Activated T-helper 17 cell treated with anti-CD3 and anti-CD28 coated beads, Interleukin-2, amount 50 U/mL, for 72 hours (primary cell): ENCODE data around the gene GYS2. TPM values are rescaled to one million over a fixed set of nuclear protein-coding genes. Genes with fewer than 3 reads are reported as not detected.

Experiments used
- ATAC-seq: fragments of 150-1000 bp; cut with Tn5 transposase; replicated peaks from 2 replicates; pipeline ENCODE4 v1.10.0; 2021; ENCODE audit warnings: mild to moderate bottlenecking, moderate library complexity
- H3K27ac Mint-ChIP-seq: one replicate; pipeline ENCODE4 v1.8.0; 2022; ENCODE audit warnings: mixed read lengths
- H3K27me3 Mint-ChIP-seq: one replicate; pipeline ENCODE4 v1.8.0; 2022; ENCODE audit warnings: mixed read lengths
- H3K36me3 Mint-ChIP-seq: one replicate; pipeline ENCODE4 v1.8.0; 2022; ENCODE audit warnings: low read depth, mild to moderate bottlenecking, mixed read lengths
- H3K4me1 Mint-ChIP-seq: one replicate; pipeline ENCODE4 v1.8.0; 2022; ENCODE audit warnings: mixed read lengths
- H3K4me3 Mint-ChIP-seq: one replicate; pipeline ENCODE4 v1.8.0; 2022; ENCODE audit warnings: mild to moderate bottlenecking, mixed read lengths
- H3K9me3 Mint-ChIP-seq: one replicate; pipeline ENCODE4 v1.8.0; 2022; ENCODE audit warnings: mixed read lengths
- total RNA-seq, 2 donors: library from RNA; stranded (reverse); gene quantifications; one replicate each; pipeline ENCODE4 v1.2.3, GENCODE V29; 2022

GYS2 gene
- total RNA-seq, 2 donors from 2014 or later, result not detected

DNA sequence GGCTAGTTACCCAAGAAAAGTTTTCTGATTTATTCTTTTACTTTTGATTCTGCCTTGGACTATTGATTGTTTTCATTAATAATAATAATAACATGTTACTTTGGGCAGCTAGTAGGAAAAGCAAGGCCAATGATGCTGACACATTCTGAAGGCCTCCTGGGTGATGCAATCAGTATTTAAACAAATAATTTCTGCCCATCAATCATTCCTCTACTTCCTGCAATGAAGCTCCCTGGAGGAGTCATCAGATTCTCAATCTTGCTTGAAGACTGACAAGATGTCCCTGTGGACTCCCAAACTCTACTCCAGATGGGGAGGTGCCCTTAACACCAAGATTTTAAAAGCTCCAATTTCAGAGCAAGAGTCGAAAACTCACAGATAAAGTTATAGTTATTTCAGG, 78.6 kb downstream of the GYS2 start, which contains the start of gene SPX:
TSS of gene SPX (plus strand) at position 244 of the 400 bp plus-strand sequence. CDS start 177 bp downstream, outside the sequence.
- peaks cover 16% of the 10 kb centered on the region for H3K27me3 Mint-ChIP-seq
- peaks cover 4% of the 10 kb centered on the region for H3K4me1 Mint-ChIP-seq
- no peaks in the 10 kb centered on the region for H3K36me3 Mint-ChIP-seq
- no peak for ATAC-seq
- peaks cover 5% of the 10 kb centered on the region for H3K9me3 Mint-ChIP-seq
- peak within 1 kb of the TSS; percentile 75 for H3K4me3 Mint-ChIP-seq
- H3K27ac Mint-ChIP-seq, result no peak within 1 kb of the TSS

DNA sequence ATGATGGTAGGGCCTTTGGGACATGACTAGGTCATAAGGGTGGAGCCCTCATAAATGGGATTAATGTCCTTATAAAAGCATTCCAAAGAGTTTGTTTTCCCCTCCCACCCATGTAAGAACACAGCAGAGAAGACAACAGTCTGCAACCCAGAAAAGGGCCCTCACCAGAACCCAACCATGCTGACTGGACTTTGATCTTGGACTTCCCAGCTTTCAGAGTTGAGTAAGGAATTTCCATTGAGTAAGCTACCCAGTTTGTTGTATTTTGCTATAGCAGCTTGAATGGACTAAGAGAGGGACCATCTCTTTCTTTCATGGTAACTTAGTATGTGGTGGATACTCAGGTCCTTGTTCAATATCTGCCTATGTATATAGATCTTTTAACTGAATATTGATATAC, 81.5 kb downstream of the GYS2 start:
- no peak overlapping the region for H3K27ac Mint-ChIP-seq
- no peak overlapping the region for H3K4me3 Mint-ChIP-seq
- peaks cover 4% of the 10 kb centered on the region for H3K27me3 Mint-ChIP-seq
- no peak for ATAC-seq
- H3K4me1 Mint-ChIP-seq, result peaks cover 4% of the 10 kb centered on the region
- peaks cover 9% of the 10 kb centered on the region for H3K36me3 Mint-ChIP-seq
- peaks cover 5% of the 10 kb centered on the region for H3K9me3 Mint-ChIP-seq

DNA sequence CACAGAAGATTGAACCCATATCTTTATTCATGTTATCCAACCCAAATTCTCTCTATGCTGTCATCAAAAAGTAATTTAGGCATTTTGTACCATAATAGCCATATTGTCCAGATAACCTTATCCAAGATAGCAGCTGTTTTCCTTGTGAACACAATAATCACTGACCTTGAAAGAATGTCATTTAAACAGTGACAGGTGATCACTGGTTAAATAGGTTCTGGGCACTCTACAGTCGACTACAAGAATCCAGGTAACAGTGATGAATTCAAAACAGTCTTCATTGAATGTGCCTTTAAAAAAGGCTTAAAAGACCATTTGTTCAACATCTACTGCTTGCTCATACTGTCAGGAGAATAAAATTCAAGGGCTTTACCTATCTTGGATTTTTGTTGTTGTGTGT, 83.1 kb downstream of the GYS2 start:
- peaks cover 26% of the 10 kb centered on the region for H3K36me3 Mint-ChIP-seq
- no peaks in the 10 kb centered on the region for H3K4me1 Mint-ChIP-seq
- peaks cover 5% of the 10 kb centered on the region for H3K9me3 Mint-ChIP-seq
- no peak overlapping the region for H3K27ac Mint-ChIP-seq
- H3K27me3 Mint-ChIP-seq, result no peaks in the 10 kb centered on the region
- H3K4me3 Mint-ChIP-seq, result no peak overlapping the region
- ATAC-seq, result no peak

DNA sequence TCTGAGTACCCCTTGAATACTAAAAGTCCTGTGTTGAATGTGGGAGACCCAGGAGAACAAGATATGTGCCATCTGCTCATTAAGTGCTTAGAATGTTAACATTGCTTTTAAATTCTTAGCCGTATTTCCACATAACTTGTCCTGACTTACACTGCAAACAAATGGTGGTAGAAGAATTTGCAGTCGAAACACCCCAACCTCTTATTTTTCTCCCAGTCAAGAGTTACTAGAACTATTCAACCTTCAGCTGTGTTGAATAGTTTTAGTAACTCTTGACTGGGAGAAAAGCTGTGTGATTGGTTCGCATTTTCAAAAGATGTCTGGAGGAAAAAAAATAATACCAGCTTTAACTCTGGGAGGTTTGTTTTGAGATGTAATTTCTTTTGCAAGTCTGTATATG, 86.2 kb downstream of the GYS2 start:
- no peak overlapping the region for H3K27ac Mint-ChIP-seq
- peaks cover 55% of the 10 kb centered on the region for H3K36me3 Mint-ChIP-seq
- ATAC-seq, result no peak
- no peak overlapping the region for H3K4me3 Mint-ChIP-seq
- no peaks in the 10 kb centered on the region for H3K27me3 Mint-ChIP-seq
- H3K4me1 Mint-ChIP-seq, result no peaks in the 10 kb centered on the region
- H3K9me3 Mint-ChIP-seq, result no peaks in the 10 kb centered on the region

DNA sequence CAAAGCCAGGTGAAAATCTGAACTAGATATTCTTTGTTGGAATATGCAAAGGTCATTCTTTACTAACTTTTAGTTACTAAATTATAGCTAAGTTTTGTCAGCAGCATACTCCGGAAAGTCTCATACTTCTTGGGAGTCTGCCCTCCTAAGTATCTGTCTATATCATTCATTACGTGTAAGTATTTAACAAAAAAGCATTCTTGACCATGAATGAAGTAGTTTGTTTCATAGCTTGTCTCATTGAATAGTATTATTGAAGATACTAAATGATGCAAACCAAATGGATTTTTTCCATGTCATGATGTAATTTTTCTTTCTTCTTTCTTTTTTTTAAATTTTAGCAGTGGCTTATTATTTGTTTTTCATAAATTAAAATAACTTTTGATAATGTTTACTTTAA, 88.4 kb downstream of the GYS2 start:
- no peak overlapping the region for H3K27ac Mint-ChIP-seq
- H3K4me3 Mint-ChIP-seq, result no peak overlapping the region
- H3K9me3 Mint-ChIP-seq, result no peaks in the 10 kb centered on the region
- no peak for ATAC-seq
- peaks cover 77% of the 10 kb centered on the region for H3K36me3 Mint-ChIP-seq
- H3K27me3 Mint-ChIP-seq, result no peaks in the 10 kb centered on the region
- H3K4me1 Mint-ChIP-seq, result no peaks in the 10 kb centered on the region

DNA sequence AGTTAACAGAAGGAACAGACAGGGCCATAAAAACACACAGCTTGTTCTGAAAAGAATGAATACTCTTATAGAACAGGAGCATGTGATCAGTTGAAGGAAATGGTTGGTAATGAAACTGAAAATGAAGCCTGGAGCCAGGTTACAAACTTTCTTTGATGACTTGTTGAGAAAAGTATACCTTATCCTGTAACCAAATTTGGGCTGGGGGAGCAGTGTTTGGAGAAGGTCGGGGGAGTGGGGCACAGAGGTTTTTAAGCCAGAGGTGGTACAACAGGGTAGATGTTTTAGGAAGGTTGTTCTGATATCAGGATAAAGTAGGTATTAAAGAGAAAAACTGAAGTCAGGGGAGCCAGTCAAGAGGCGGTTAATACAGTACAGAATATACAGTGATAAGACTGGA, 94.9 kb downstream of the GYS2 start:
- Mint-ChIP-seq H3K27me3 (no peaks in the 10 kb centered on the region), H3K4me1 (peaks cover 10% of the 10 kb centered on the region), H3K36me3 (peaks cover 77% of the 10 kb centered on the region), H3K9me3 (no peaks in the 10 kb centered on the region), H3K27ac (peak overlapping the region; percentile 88), H3K4me3 (peak overlapping the region; percentile 62)
- ATAC-seq, result peak; percentile 84

DNA sequence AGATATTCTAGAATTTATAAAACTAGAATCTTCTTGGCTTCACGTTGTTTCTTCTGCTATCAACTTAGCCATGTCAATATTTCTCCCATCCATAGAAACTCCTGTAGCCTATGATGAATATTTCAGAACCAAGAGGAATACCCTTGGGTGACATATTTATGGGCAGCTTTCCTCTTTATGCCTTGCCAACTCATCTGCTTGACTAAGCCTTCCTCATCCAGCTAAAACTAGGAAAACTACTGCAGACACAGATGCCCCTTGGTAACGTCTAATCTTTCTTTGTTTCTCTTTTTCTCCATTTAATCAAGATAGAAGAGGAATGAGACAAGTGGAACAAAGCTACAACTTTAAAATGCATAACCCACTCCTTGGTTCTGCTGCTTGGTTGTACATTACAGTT, 96.8 kb downstream of the GYS2 start:
- H3K27ac Mint-ChIP-seq, result no peak overlapping the region
- H3K4me3 Mint-ChIP-seq, result no peak overlapping the region
- H3K9me3 Mint-ChIP-seq, result no peaks in the 10 kb centered on the region
- peaks cover 18% of the 10 kb centered on the region for H3K4me1 Mint-ChIP-seq
- peaks cover 58% of the 10 kb centered on the region for H3K36me3 Mint-ChIP-seq
- ATAC-seq, result no peak
- no peaks in the 10 kb centered on the region for H3K27me3 Mint-ChIP-seq

DNA sequence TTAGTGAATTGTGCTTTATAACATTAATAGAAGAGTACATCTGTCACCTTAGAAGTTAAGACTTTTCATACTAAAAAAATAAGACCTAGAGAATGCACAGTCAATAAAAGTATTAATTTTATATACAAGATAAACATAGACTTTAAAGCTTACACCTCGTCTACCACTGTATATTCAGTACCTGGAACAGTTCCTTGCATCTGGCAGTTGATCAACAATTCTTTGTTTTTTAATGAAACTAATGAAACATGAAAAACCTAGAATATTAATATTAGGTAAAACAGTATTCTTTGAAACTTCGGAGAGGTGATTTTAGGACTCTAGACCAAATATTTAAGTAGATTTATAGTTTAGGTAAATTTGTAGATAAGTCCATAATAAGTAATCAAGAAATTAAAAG, 98.8 kb downstream of the GYS2 start:
- Mint-ChIP-seq H3K4me3 (no peak overlapping the region), H3K27me3 (no peaks in the 10 kb centered on the region), H3K9me3 (no peaks in the 10 kb centered on the region), H3K4me1 (peaks cover 18% of the 10 kb centered on the region), H3K36me3 (peaks cover 39% of the 10 kb centered on the region), H3K27ac (no peak overlapping the region)
- ATAC-seq, result no peak

DNA sequence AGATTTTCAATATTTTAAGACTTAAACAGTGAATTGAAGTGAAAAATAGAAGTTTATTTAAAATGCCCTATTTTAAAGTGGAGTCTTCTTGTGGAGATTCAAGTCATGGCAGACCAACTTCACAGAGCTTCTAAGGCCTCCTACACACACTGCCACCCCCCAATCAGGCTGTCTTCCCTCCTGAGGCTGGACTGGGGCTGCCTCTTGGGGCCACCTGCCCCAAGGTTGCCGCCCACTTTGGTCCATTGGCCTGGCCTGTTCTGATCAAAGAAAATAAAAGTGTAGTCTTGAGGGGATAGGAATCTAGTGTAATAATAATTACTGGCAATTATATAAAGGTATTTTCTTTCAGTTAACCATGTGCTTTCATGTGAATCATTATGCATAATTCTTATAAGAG, 101.8 kb downstream of the GYS2 start:
- Mint-ChIP-seq H3K27me3 (no peaks in the 10 kb centered on the region), H3K9me3 (no peaks in the 10 kb centered on the region), H3K4me1 (peaks cover 13% of the 10 kb centered on the region), H3K4me3 (no peak overlapping the region), H3K27ac (no peak overlapping the region), H3K36me3 (peaks cover 8% of the 10 kb centered on the region)
- no peak for ATAC-seq

DNA sequence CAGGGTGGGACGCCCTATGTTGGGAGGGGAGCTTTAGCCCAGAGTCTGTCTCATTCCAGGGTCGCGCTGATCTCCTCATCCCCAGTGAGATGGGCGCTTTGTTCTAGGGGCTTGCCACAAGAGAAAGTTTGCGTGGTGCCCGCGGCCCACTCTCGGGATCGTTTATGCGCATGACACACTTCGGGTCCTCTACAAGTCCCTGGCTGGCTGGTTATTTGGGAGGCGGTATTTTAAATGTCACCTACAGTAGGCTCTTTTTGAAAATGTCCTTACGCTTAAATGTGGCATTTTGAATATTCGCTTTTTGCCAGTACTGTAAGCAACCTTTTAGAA, 102.5 kb downstream of the GYS2 start:
- H3K4me1 Mint-ChIP-seq, result peaks cover 13% of the 10 kb centered on the region
- peaks cover under 1% of the 10 kb centered on the region for H3K36me3 Mint-ChIP-seq
- H3K4me3 Mint-ChIP-seq, result no peak overlapping the region
- ATAC-seq, result no peak
- H3K9me3 Mint-ChIP-seq, result no peaks in the 10 kb centered on the region
- H3K27ac Mint-ChIP-seq, result no peak overlapping the region
- H3K27me3 Mint-ChIP-seq, result no peaks in the 10 kb centered on the region

DNA sequence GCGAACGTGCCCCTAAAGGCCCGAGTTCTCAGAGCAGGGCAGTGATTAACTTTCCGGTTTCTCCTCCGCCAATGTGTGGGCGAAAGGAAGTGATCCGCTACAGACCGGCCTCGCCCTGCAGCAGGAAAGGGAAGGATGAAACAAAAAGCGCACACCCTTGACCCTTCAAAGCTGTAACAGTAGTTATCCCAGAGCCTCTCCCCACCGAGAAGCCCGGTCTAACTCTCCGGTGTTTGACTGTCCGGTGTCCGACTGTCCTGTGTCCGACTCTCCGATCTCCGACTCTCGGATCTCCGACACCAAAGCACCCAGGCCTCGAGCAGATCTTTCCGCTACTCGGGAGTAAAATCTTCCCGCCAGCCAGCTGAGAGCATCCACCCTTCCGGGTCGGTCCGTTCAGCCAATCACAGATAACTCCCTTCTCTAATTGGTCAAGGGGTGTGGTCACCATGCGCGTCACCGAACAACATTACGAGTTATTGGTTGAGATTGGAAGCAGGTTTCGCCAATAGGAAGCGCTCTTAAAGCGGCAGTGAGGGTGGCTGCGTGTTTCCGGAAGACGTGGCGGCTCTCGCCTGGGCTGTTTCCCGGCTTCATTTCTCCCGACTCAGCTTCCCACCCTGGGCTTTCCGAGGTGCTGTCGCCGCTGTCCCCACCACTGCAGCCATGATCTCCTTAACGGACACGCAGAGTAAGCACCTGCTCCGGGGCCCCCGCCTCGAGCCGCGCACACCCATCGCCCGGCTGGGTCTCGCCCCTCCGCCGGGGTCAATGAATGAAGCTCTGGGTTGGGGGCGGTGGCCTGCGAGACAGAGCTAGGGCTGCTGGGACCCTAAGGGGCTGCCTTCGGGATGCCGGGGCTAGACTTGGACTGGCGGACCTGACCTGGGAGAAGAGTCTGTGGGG, 103.1 kb downstream of the GYS2 start, which contains the start of the genes GOLT1B and RECQL:
TSS of gene GOLT1B (plus strand) at position 532 of the 906 bp plus-strand sequence. CDS start at position 667, 135 bp downstream.
TSS of gene RECQL (minus strand) at position 378 of the 906 bp plus-strand sequence. CDS start 2,065 bp downstream, outside the sequence.
- peak; percentile 97 for ATAC-seq
- no peaks in the 10 kb centered on the region for H3K27me3 Mint-ChIP-seq
- H3K4me1 Mint-ChIP-seq, result peaks cover 13% of the 10 kb centered on the region
- H3K36me3 Mint-ChIP-seq, result no peaks in the 10 kb centered on the region
- H3K9me3 Mint-ChIP-seq, result no peaks in the 10 kb centered on the region
- H3K27ac Mint-ChIP-seq, result no peak within 1 kb of the TSS
- no peak within 1 kb of the TSS for H3K4me3 Mint-ChIP-seq

DNA sequence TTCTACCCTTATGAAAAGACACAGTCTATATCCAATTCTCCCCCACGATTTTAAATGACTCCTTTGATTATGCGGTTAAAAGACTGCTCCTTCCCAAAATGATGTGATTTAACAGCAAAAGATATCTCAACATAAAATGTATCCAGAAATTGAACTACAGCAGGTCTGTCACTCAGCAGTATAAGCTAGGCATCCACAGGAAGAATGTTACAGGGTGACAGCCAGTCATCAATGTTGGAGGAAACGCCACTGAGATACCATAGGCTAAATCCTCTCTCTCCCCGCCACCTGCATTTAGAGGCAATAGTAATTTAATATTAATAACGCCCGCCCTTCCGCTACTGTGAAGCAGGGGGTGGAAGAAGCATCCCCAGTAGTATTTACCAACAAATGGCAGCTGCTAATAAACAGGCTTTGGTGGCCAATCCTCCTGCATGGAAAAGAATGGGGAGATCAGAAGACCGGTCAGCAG, 103.8 kb downstream of the GYS2 start:
- Mint-ChIP-seq H3K9me3 (no peaks in the 10 kb centered on the region), H3K4me3 (no peak overlapping the region), H3K36me3 (no peaks in the 10 kb centered on the region), H3K27ac (no peak overlapping the region), H3K27me3 (no peaks in the 10 kb centered on the region), H3K4me1 (peaks cover 13% of the 10 kb centered on the region)
- peak; percentile 3 for ATAC-seq

DNA sequence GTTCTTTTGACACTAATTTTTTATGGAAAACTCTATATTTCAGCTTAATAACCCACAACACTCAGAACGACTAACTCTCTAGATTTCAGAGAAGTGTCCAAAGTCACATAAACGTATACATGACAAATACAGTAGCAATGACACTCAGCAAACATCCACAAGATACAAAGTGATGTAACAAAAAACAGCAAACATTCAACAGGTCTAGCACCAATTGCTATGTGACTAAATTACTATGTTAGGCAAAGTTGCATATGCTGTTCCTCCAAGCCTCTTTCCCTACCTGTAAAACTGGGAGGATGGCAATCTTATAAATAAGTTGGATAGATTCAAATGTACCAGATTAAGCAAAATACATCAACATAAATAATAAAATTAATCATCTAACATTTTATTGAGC, 104.9 kb downstream of the GYS2 start:
- no peak for ATAC-seq
- no peaks in the 10 kb centered on the region for H3K9me3 Mint-ChIP-seq
- H3K4me1 Mint-ChIP-seq, result peaks cover 13% of the 10 kb centered on the region
- H3K4me3 Mint-ChIP-seq, result no peak overlapping the region
- H3K36me3 Mint-ChIP-seq, result no peaks in the 10 kb centered on the region
- no peaks in the 10 kb centered on the region for H3K27me3 Mint-ChIP-seq
- no peak overlapping the region for H3K27ac Mint-ChIP-seq
